Posterior vena cava (tissue), 2 donors: ENCODE results near the gene THBD. TPM values are rescaled to one million over a fixed set of nuclear protein-coding genes. Genes with fewer than 3 reads are reported as not detected.

Experiments used
- DNase-seq: peaks from one replicate; pipeline ENCODE4 v3.0.0-alpha.2; 2020; ENCODE audit warnings: low spot score
- intact Hi-C, 2 donors: fragments of 100-400 bp; cut with DNase I; formaldehyde crosslinking; loops; one replicate each; pipeline versions ENCODE4 v1.14.1 to v1.14.2; 2022 to 2023
- total RNA-seq, 2 donors: library from RNA; stranded (reverse); fragmentation: NEBNext Ultra II Directional; extraction: Animal tissue kit (Norgen Biotek cat#: 25700); gene quantifications; one replicate each; pipeline ENCODE4 v1.2.1, GENCODE V29; 2021
- donor health status: DM: yes; HTN: yes; CAD: no.
- donor health status: DM: yes; HTN: yes; CAD: no.

THBD gene
- total RNA-seq, 2 donors from 2014 or later = 46.9 to 53.6 TPM

- peak; percentile 90 for DNase-seq
Measured at GRCh38 chr20:23086056-23086566, 36.6 kb upstream of the THBD start, which contains the start of gene CD93. Gene CD93 (minus strand): TSS chr20:23086324. CDS start chr20:23086192, 132 bp downstream.

GRCh38 chr20:23085436-23086055, 36.1 kb upstream of the THBD start:
- DNase-seq = no peak
- intact Hi-C loops = loop anchor here (5.0 to 10.0 kb wide), 2 partner anchors 59 to 67 kb away; no protein-coding TSS in a partner anchor

More at GRCh38 chr20:23086056-23086566, 36.6 kb upstream of the THBD start, which contains the start of gene CD93:
- intact Hi-C loops = loop anchor here (5.0 to 10.0 kb wide), 2 partner anchors 59 to 66 kb away; no protein-coding TSS in a partner anchor

GRCh38 chr20:23084845-23085365, 35.4 kb upstream of the THBD start:
- DNase-seq = no peak
- intact Hi-C loops = loop anchor here (5.0 to 10.0 kb wide), 2 partner anchors 60 to 67 kb away; no protein-coding TSS in a partner anchor

- DNase-seq = no peak
- intact Hi-C loops = loop anchor here in 1 of 2 donors (10.0 kb wide), 1 partner anchor 60 kb away; no protein-coding TSS in a partner anchor
Measured at GRCh38 chr20:23084282-23084844, 34.9 kb upstream of the THBD start.

- intact Hi-C loops = loop anchor here in 1 of 2 donors (10.0 kb wide), 1 partner anchor 61 kb away; no protein-coding TSS in a partner anchor
Measured at GRCh38 chr20:23083553-23084220, 34.2 kb upstream of the THBD start.

GRCh38 chr20:23082846-23083552, 33.5 kb upstream of the THBD start:
- no peak for DNase-seq
- intact Hi-C loops = loop anchor here in 1 of 2 donors (10.0 kb wide), 1 partner anchor 62 kb away; no protein-coding TSS in a partner anchor

More at GRCh38 chr20:23083553-23084220, 34.2 kb upstream of the THBD start:
- DNase-seq = no peak

- intact Hi-C loops = loop anchor here in 1 of 2 donors (10.0 kb wide), 1 partner anchor 63 kb away; no protein-coding TSS in a partner anchor
Measured at GRCh38 chr20:23081263-23081819, 31.9 kb upstream of the THBD start.

GRCh38 chr20:23080521-23080920, 31.0 kb upstream of the THBD start:
- DNase-seq = no peak
- intact Hi-C loops = loop anchor here in 1 of 2 donors (10.0 kb wide), 1 partner anchor 64 kb away; no protein-coding TSS in a partner anchor

More at GRCh38 chr20:23081263-23081819, 31.9 kb upstream of the THBD start:
- no peak for DNase-seq

GRCh38 chr20:23079926-23080325, 30.5 kb upstream of the THBD start:
- intact Hi-C loops = loop anchor here in 1 of 2 donors (10.0 kb wide), 1 partner anchor 65 kb away; no protein-coding TSS in a partner anchor
- DNase-seq = no peak

- intact Hi-C loops = no loop called here
- no peak for DNase-seq
Measured at GRCh38 chr20:23079016-23079351, 29.5 kb upstream of the THBD start.

GRCh38 chr20:23078351-23079015, 29.0 kb upstream of the THBD start:
- intact Hi-C loops = no loop called here
- DNase-seq = no peak

- intact Hi-C loops = no loop called here
- no peak for DNase-seq
Measured at GRCh38 chr20:23077277-23077676, 27.8 kb upstream of the THBD start.

- DNase-seq = no peak
- intact Hi-C loops = no loop called here
Measured at GRCh38 chr20:23074052-23074451, 24.6 kb upstream of the THBD start.

GRCh38 chr20:23072892-23073586, 23.6 kb upstream of the THBD start:
- intact Hi-C loops = no loop called here
- DNase-seq = no peak

GRCh38 chr20:23071996-23072395, 22.5 kb upstream of the THBD start:
- intact Hi-C loops = no loop called here
- no peak for DNase-seq

GRCh38 chr20:23071398-23071797, 21.9 kb upstream of the THBD start:
- no peak for DNase-seq

GRCh38 chr20:23069108-23069507, 19.6 kb upstream of the THBD start:
- DNase-seq = no peak
- intact Hi-C loops = loop anchor here in 1 of 2 donors (10.0 kb wide), 1 partner anchor 344 kb away; no protein-coding TSS in a partner anchor

More at GRCh38 chr20:23071398-23071797, 21.9 kb upstream of the THBD start:
- intact Hi-C loops = no loop called here
